Measurements from ENCODE around the gene SF3A2.
"Not testable (repeated sequence)": the region's sequence is repeated elsewhere in the genome, so short reads cannot be mapped to it uniquely, and the experiment has no call there.

SF3A2 gene

GRCh38 chr19:2236314-2237050 is at the start of gene SF3A2, which contains the start of gene PLEKHJ1:
Gene SF3A2 (plus strand): TSS chr19:2236824. CDS start chr19:2243419, 6,595 bp downstream.
Gene PLEKHJ1 (minus strand): TSS chr19:2236329. CDS start chr19:2236248, 81 bp downstream.
- DNase-seq, result peak; percentile 97

- DNase-seq, result no peak
Observed at GRCh38 chr19:2187159-2187558, 49.5 kb upstream of the SF3A2 start.

GRCh38 chr19:2188708-2189385 is 47.8 kb upstream of the SF3A2 start:
- DNase-seq, result no peak

- no peak for DNase-seq
Observed at GRCh38 chr19:2189880-2190279, 46.7 kb upstream of the SF3A2 start.

- no peak for DNase-seq
Observed at GRCh38 chr19:2190848-2191455, 45.7 kb upstream of the SF3A2 start.

- DNase-seq, result no peak
Observed at GRCh38 chr19:2191456-2192310, 44.9 kb upstream of the SF3A2 start.

- DNase-seq, result no peak
Observed at GRCh38 chr19:2192862-2193261, 43.8 kb upstream of the SF3A2 start.

GRCh38 chr19:2193807-2194206 is 42.8 kb upstream of the SF3A2 start:
- DNase-seq, result no peak

GRCh38 chr19:2194513-2195078 is 42.0 kb upstream of the SF3A2 start:
- no peak for DNase-seq

GRCh38 chr19:2195361-2195760 is 41.3 kb upstream of the SF3A2 start:
- no peak for DNase-seq

- no peak for DNase-seq
Observed at GRCh38 chr19:2195914-2196313, 40.7 kb upstream of the SF3A2 start.

- no peak for DNase-seq
Observed at GRCh38 chr19:2197270-2197669, 39.4 kb upstream of the SF3A2 start.

GRCh38 chr19:2198317-2198716 is 38.3 kb upstream of the SF3A2 start:
- DNase-seq, result no peak

GRCh38 chr19:2199215-2199614 is 37.4 kb upstream of the SF3A2 start:
- DNase-seq, result no peak

- DNase-seq, result no peak
Observed at GRCh38 chr19:2199861-2200623, 36.6 kb upstream of the SF3A2 start.

GRCh38 chr19:2200624-2201294 is 35.9 kb upstream of the SF3A2 start:
- DNase-seq, result not testable (repeated sequence)

- DNase-seq, result no peak
Observed at GRCh38 chr19:2201473-2202148, 35.0 kb upstream of the SF3A2 start.

GRCh38 chr19:2202366-2202765 is 34.3 kb upstream of the SF3A2 start:
- no peak for DNase-seq

- no peak for DNase-seq
Observed at GRCh38 chr19:2207008-2207407, 29.6 kb upstream of the SF3A2 start.

- DNase-seq, result no peak
Observed at GRCh38 chr19:2207991-2208860, 28.4 kb upstream of the SF3A2 start.

All from KG1 (cell line).